ENCODE results near the gene ZNF653.

The ZNF653 gene

DNA sequence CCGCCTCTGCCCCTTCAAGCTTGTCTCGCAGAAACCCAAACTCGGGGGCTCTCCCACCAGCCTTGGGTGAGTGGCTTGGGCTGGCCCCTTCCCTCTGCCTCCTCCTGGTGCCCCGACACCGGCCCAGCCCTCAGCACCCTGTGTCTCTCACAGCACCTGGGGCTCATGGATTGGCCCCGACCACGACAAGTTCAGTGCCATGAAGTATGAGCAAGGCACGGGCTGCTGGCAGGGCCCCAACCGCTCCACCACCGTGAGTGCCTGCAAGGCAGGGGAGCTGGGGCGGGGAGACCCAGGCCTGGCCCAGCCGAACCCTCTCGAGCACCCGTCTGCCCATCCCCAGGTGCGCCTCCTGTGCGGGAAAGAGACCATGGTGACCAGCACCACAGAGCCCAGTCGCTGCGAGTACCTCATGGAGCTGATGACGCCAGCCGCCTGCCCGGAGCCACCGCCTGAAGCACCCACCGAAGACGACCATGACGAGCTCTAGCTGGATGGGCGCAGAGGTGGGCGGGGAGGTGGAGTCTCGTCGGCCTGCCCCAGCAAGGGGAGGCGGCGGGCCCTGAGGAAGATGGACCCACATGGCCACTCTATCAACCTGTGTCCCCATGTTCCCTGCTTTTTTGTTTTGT lies 56.6 kb downstream of the ZNF653 start:
- no peak for DNase-seq (ENCODE audit: low read depth in 1 of 2, low spot score in 1 of 2)
- H3K4me3 ChIP-seq (replicated peaks; ENCODE audit: insufficient read depth, low read length) = no peak overlapping the region
- TF ChIP-seq GABPA (IDR thresholded peaks at IDR 0.05; ENCODE audit: low read depth) (no peak), POLR2AphosphoS5 (IDR thresholded peaks at IDR 0.05; ENCODE audit: low read depth) (no peak)
- no peaks in the 10 kb centered on the region for H3K27me3 ChIP-seq (ENCODE audit: insufficient read depth, poor library complexity, severe bottlenecking)
- H3K27ac ChIP-seq (replicated peaks) = no peak overlapping the region

DNA sequence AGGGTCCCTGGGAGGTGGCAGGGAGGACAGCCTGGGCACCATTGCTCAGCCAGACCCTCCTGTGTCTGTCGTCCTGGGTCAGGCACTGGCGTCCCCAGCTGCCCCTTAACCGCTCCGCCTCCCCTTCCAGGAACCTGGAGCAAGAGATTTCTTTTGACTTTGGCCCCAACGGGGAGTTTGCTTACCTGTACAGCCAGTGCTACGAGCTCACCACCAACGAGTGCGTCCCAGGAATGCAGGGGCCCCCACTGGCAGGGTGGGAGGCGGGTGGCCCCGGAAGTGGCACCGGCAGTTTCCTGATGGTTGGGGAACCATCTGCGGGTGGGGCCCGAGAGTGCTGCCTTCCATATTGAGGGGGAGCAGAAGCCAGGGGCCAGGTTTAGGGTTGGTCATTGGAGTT lies 57.2 kb downstream of the ZNF653 start:
- Histone ChIP-seq H3K27me3 (ENCODE audit: insufficient read depth, poor library complexity, severe bottlenecking) (no peaks in the 10 kb centered on the region), H3K27ac (replicated peaks) (no peak overlapping the region), H3K4me3 (replicated peaks; ENCODE audit: insufficient read depth, low read length) (no peak overlapping the region)
- TF ChIP-seq, protein P1, sequence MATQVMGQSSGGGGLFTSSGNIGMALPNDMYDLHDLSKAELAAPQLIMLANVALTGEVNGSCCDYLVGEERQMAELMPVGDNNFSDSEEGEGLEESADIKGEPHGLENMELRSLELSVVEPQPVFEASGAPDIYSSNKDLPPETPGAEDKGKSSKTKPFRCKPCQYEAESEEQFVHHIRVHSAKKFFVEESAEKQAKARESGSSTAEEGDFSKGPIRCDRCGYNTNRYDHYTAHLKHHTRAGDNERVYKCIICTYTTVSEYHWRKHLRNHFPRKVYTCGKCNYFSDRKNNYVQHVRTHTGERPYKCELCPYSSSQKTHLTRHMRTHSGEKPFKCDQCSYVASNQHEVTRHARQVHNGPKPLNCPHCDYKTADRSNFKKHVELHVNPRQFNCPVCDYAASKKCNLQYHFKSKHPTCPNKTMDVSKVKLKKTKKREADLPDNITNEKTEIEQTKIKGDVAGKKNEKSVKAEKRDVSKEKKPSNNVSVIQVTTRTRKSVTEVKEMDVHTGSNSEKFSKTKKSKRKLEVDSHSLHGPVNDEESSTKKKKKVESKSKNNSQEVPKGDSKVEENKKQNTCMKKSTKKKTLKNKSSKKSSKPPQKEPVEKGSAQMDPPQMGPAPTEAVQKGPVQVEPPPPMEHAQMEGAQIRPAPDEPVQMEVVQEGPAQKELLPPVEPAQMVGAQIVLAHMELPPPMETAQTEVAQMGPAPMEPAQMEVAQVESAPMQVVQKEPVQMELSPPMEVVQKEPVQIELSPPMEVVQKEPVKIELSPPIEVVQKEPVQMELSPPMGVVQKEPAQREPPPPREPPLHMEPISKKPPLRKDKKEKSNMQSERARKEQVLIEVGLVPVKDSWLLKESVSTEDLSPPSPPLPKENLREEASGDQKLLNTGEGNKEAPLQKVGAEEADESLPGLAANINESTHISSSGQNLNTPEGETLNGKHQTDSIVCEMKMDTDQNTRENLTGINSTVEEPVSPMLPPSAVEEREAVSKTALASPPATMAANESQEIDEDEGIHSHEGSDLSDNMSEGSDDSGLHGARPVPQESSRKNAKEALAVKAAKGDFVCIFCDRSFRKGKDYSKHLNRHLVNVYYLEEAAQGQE (IDR thresholded peaks at IDR 0.05; ENCODE audit: insufficient replicate concordance, low read depth) = no peak
- TF ChIP-seq POLR2AphosphoS5 (IDR thresholded peaks at IDR 0.05; ENCODE audit: low read depth) = no peak
- TF ChIP-seq, protein P2, sequence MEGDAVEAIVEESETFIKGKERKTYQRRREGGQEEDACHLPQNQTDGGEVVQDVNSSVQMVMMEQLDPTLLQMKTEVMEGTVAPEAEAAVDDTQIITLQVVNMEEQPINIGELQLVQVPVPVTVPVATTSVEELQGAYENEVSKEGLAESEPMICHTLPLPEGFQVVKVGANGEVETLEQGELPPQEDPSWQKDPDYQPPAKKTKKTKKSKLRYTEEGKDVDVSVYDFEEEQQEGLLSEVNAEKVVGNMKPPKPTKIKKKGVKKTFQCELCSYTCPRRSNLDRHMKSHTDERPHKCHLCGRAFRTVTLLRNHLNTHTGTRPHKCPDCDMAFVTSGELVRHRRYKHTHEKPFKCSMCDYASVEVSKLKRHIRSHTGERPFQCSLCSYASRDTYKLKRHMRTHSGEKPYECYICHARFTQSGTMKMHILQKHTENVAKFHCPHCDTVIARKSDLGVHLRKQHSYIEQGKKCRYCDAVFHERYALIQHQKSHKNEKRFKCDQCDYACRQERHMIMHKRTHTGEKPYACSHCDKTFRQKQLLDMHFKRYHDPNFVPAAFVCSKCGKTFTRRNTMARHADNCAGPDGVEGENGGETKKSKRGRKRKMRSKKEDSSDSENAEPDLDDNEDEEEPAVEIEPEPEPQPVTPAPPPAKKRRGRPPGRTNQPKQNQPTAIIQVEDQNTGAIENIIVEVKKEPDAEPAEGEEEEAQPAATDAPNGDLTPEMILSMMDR (IDR thresholded peaks at IDR 0.05; ENCODE audit: insufficient read depth, low read length) = no peak
- no peak for TF ChIP-seq GABPA (IDR thresholded peaks at IDR 0.05; ENCODE audit: low read depth)
- no peak for DNase-seq (ENCODE audit: low read depth in 1 of 2, low spot score in 1 of 2)

DNA sequence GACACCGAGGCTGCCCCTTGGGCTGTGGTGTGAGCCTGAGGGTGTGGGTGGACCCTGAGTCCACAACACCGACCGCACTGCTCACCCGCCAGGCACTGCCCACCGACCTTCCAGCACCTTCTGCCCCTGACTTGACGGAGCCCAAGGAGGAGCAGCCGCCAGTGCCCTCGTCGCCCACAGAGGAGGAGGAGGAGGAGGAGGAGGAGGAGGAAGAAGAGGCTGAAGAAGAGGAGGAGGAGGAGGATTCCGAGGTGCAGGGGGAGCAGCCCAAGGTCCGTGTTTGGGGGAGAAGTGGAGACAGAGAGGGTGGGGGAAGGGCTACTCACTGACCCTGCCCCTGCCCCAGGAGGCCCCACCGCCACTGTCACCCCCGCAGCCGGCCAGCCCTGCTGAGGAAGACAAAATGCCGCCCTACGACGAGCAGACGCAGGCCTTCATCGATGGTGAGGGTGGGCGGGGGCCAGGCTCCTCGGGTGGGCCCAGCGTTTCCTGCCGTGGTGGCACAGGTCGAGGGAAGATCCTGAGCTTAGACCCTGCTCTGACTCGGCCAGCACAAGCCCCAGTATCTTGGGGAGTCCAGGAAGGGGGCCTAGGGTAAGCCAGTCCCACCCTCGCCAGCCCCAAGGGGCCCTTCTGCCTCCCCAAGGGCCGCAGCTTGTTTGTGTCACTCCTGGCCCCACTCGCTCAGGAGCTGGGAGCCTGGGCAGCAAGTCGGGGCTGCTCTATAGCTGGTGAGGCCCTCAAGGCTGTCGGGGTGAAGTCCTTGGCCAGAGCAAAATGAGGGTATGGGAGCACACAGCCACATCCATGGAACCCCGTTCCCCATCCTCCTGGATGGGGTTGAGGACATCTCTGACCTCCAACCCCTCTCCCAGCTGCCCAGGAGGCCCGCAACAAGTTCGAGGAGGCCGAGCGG lies 58.0 kb downstream of the ZNF653 start:
- Histone ChIP-seq H3K4me3 (replicated peaks; ENCODE audit: insufficient read depth, low read length) (no peak overlapping the region), H3K27ac (replicated peaks) (no peak overlapping the region), H3K27me3 (ENCODE audit: insufficient read depth, poor library complexity, severe bottlenecking) (no peaks in the 10 kb centered on the region)
- TF ChIP-seq SPI1 (IDR thresholded peaks at IDR 0.05; ENCODE audit: borderline replicate concordance, low read depth) (no peak), POLR2AphosphoS5 (IDR thresholded peaks at IDR 0.05; ENCODE audit: low read depth) (no peak), GABPA (IDR thresholded peaks at IDR 0.05; ENCODE audit: low read depth) (no peak)
- TF ChIP-seq, protein P2 (IDR thresholded peaks at IDR 0.05; ENCODE audit: insufficient read depth, low read length) = no peak
- TF ChIP-seq, protein P1 (IDR thresholded peaks at IDR 0.05; ENCODE audit: insufficient replicate concordance, low read depth) = no peak
- no peak for DNase-seq (ENCODE audit: low read depth in 1 of 2, low spot score in 1 of 2)

DNA sequence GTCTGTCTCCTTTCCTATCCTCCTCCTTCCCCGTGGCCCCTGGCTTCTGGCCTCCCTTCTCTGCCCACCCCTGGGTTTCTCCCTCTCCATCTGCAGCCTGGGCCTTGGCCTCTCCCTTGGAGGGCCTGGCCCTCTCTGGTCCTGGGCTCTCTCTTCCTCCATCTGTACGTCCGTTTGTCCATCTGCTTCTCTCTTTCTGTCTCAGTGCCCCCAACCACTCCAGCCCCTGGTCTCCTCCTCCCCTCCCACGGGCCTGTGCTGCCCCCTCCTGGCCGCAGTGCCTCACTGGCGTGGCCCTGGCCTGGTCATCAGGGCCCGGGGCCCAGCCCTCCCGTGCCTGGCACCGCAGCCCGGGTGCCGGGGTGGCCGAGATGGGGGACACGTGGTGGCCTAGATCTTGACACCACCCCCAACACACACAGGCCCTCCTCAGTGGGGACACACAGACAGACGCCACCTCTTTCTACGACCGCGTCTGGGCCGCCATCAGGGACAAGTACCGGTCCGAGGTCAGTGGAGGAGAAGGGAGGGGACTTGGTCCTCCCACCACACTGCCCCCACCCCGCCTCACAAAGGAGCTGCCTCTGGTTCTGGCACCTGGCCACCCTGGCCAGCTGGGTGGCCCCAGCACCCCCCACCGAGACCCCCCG lies 58.9 kb downstream of the ZNF653 start:
- no peak overlapping the region for H3K4me3 ChIP-seq (replicated peaks; ENCODE audit: insufficient read depth, low read length)
- TF ChIP-seq, protein P2 (IDR thresholded peaks at IDR 0.05; ENCODE audit: insufficient read depth, low read length) = peak; percentile 27
- no peak for TF ChIP-seq GABPA (IDR thresholded peaks at IDR 0.05; ENCODE audit: low read depth)
- DNase-seq (ENCODE audit: low read depth in 1 of 2, low spot score in 1 of 2) = peak in 1 of 2 experiments; percentile 41
- H3K27ac ChIP-seq (replicated peaks) = no peak overlapping the region
- no peaks in the 10 kb centered on the region for H3K27me3 ChIP-seq (ENCODE audit: insufficient read depth, poor library complexity, severe bottlenecking)
